CD4-positive, alpha-beta T cell treated with Interleukin-2 at 100 ng/mL for 4 hours (primary cell): ENCODE data around the gene MAD2L1BP.
A peak's percentile ranks its signal among the peaks of the same experiment; 100 is the strongest.
"Not testable (repeated sequence)": the region's sequence is repeated elsewhere in the genome, so short reads cannot be mapped to it uniquely, and the experiment has no call there.

Experiments
- DNase-seq: peaks from one replicate; pipeline ENCODE4 v3.0.0-alpha.2; 2020; ENCODE audit warnings: low spot score

Gene MAD2L1BP

GRCh38 chr6:43627008-43627825, 8.4 kb upstream of the MAD2L1BP start:
- no peak for DNase-seq

GRCh38 chr6:43628393-43629103, 7.1 kb upstream of the MAD2L1BP start:
- DNase-seq, result peak; percentile 49

GRCh38 chr6:43629104-43629504, 6.5 kb upstream of the MAD2L1BP start, which contains the start of gene GTPBP2:
Gene GTPBP2, minus strand, starts transcription at chr6:43629264. Its CDS starts 102 bp downstream, at chr6:43629162.
- peak; percentile 96 for DNase-seq

GRCh38 chr6:43629505-43630300, 5.9 kb upstream of the MAD2L1BP start:
- DNase-seq, result peak; percentile 94

GRCh38 chr6:43630980-43631619, 4.5 kb upstream of the MAD2L1BP start:
- DNase-seq, result no peak

GRCh38 chr6:43633002-43633401, 2.6 kb upstream of the MAD2L1BP start:
- not testable (repeated sequence) for DNase-seq

- no peak for DNase-seq
Measured at GRCh38 chr6:43634702-43635303, 837 bp upstream of the MAD2L1BP start.

- DNase-seq, result peak; percentile 7
Measured at GRCh38 chr6:43636308-43636659, 644 bp downstream of the MAD2L1BP start.

- no peak for DNase-seq
Measured at GRCh38 chr6:43639984-43640800, 4.6 kb downstream of the MAD2L1BP start.

- DNase-seq, result peak; percentile 64
Measured at GRCh38 chr6:43644940-43645612, 9.4 kb downstream of the MAD2L1BP start, which contains the start of gene RSPH9. Gene RSPH9, plus strand, starts transcription at chr6:43645036. Its CDS starts 63 bp downstream, at chr6:43645099.

GRCh38 chr6:43645613-43645964, 9.9 kb downstream of the MAD2L1BP start:
- no peak for DNase-seq

GRCh38 chr6:43647613-43648012, 12.0 kb downstream of the MAD2L1BP start:
- DNase-seq, result no peak

GRCh38 chr6:43648248-43648647, 12.6 kb downstream of the MAD2L1BP start:
- no peak for DNase-seq

- DNase-seq, result not testable (repeated sequence)
Measured at GRCh38 chr6:43652822-43653221, 17.2 kb downstream of the MAD2L1BP start.

GRCh38 chr6:43657221-43657802, 21.7 kb downstream of the MAD2L1BP start:
- no peak for DNase-seq

GRCh38 chr6:43658161-43658560, 22.5 kb downstream of the MAD2L1BP start:
- no peak for DNase-seq

GRCh38 chr6:43662948-43663347, 27.3 kb downstream of the MAD2L1BP start:
- DNase-seq, result not testable (repeated sequence)

GRCh38 chr6:43665376-43665775, 29.7 kb downstream of the MAD2L1BP start:
- no peak for DNase-seq

GRCh38 chr6:43666196-43666920, 30.7 kb downstream of the MAD2L1BP start:
- DNase-seq, result no peak
